LNCaP clone FGC (cell line): Measurements from ENCODE around the gene AMMECR1.
A peak's percentile ranks its signal among the peaks of the same experiment; 100 is the strongest.

Source experiments
- DNase-seq: peaks from one replicate; pipeline ENCODE4 v3.0.0-alpha.2; 2011; ENCODE audit warnings: low read depth
- H3K4me3 ChIP-seq: 2 replicates; pipeline ENCODE4 v1.5.1; 2011; ENCODE audit warnings: mild to moderate bottlenecking, low read depth, low read length, control low read depth
- TF ChIP-seq, protein P1 (sequence below): IDR thresholded peaks from 2 replicates; pipeline ENCODE4 v1.5.1; 2012; ENCODE audit warnings: mild to moderate bottlenecking; ENCODE audit not compliant: control insufficient read depth, insufficient read depth; ENCODE audit errors: extremely low read depth

Gene AMMECR1

DNA sequence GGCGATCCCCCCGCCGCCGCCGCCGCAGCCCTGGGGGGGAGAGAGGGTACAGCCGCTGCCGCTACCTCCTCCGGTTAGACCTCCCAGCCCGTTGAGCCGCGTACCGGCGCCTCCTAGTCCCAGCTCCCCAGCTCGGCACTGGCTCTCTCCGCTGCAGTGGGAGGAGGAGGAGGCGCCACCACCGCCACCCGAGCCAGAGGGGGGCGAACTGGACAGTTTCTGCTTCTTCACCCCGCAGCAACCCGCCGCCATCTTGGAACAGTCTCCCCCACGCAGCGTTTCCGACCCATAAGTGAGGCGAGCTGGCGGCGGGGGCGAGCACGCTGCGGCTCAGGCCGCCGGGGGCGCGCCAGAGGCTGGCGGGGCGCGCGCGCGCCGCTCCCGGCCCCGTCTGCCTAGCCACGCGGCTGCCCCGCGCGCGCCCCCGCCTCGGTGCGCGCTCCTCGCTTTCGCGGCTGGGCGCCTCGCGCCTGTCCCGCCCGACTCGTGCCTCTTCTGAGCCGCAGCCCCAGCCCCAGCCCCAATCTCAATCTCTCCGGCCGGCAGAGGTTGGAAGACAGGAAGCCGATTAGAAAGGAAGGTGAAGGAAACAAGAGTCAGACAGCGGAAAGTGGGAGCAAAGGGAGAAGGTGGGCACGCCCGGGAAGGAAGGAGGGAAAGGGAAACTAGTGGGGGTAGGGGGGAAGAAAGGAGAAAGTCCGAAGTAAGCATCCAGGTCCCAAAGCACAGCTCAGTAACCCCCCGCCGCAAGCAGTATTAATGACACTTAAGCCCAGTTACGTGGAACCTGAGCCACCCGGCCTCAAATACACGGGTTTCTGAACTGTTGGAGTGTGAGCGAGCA lies at the start of gene AMMECR1:
TSS of gene AMMECR1 (minus strand) at position 266 of the 844 bp plus-strand sequence. CDS start at position 252, 14 bp downstream.
- H3K4me3 ChIP-seq: peak within 1 kb of the TSS; percentile 77
- DNase-seq: peak; percentile 8
- TF ChIP-seq, protein P1, sequence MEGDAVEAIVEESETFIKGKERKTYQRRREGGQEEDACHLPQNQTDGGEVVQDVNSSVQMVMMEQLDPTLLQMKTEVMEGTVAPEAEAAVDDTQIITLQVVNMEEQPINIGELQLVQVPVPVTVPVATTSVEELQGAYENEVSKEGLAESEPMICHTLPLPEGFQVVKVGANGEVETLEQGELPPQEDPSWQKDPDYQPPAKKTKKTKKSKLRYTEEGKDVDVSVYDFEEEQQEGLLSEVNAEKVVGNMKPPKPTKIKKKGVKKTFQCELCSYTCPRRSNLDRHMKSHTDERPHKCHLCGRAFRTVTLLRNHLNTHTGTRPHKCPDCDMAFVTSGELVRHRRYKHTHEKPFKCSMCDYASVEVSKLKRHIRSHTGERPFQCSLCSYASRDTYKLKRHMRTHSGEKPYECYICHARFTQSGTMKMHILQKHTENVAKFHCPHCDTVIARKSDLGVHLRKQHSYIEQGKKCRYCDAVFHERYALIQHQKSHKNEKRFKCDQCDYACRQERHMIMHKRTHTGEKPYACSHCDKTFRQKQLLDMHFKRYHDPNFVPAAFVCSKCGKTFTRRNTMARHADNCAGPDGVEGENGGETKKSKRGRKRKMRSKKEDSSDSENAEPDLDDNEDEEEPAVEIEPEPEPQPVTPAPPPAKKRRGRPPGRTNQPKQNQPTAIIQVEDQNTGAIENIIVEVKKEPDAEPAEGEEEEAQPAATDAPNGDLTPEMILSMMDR: no peak

- TF ChIP-seq, protein P1: no peak
- DNase-seq: no peak
- H3K4me3 ChIP-seq: no peak overlapping the region
Measured at GRCh38 chrX:110363244-110363643, 45.4 kb upstream of the AMMECR1 start.

- no peak overlapping the region for H3K4me3 ChIP-seq
Measured at GRCh38 chrX:110359273-110359672, 41.4 kb upstream of the AMMECR1 start.

DNA sequence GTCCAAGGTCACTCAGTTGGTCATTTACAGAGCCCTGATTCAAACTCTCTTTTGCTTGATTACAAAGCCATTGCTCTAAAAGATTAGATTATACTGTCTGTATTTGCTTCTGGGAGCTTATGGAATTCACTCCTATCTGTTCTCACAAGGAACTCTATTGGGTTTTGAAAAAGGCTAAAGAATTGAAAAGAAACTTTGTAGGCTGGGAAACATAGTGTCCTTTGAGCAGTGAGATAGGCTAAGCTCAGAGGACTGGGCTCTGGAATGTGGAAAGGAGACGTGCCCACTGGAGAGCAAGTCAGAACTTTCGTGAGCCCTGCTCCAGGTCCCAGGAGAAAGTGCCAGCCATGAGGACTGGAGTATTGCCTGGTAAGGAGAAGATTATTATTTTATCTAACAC lies 40.7 kb upstream of the AMMECR1 start, which contains the start of gene RTL9:
TSS of gene RTL9 (plus strand) at position 301 of the 400 bp plus-strand sequence. CDS start 91,770 bp downstream, outside the sequence.
- no peak within 1 kb of the TSS for H3K4me3 ChIP-seq
- no peak for DNase-seq
- TF ChIP-seq, protein P1: no peak

More at GRCh38 chrX:110359273-110359672, 41.4 kb upstream of the AMMECR1 start:
- no peak for DNase-seq
- TF ChIP-seq, protein P1: no peak

GRCh38 chrX:110346681-110347080 lies 28.8 kb upstream of the AMMECR1 start:
- DNase-seq: no peak
- TF ChIP-seq, protein P1: no peak
- no peak overlapping the region for H3K4me3 ChIP-seq

- H3K4me3 ChIP-seq: no peak overlapping the region
- TF ChIP-seq, protein P1: no peak
- DNase-seq: no peak
Measured at GRCh38 chrX:110341189-110342035, 23.5 kb upstream of the AMMECR1 start.
